Ovary (tissue), 3 donors: ENCODE measurements around the gene ATP2C2.

Experiments used
- CTCF ChIP-seq, 3 donors: fragments of 450-650 bp in 2 of 3; fragments of 200-600 bp in 1 of 3; IDR thresholded peaks; one replicate each; pipeline versions ENCODE4 v1.5.1 to v1.8.0; 2016 to 2022; ENCODE audit warnings: antibody characterized with exemption in 3 of 3, mild to moderate bottlenecking in 1 of 3
- POLR2A ChIP-seq: fragments of 450-650 bp; IDR thresholded peaks from one replicate; pipeline ENCODE4 v1.6.1; 2017; ENCODE audit warnings: antibody characterized with exemption, mild to moderate bottlenecking, moderate library complexity
- donor health status: DM: no; HTN: no; CAD: no.

- no peak for TF ChIP-seq POLR2A
- TF ChIP-seq CTCF (IDR thresholded peaks at IDR 0.05): no peak
Measured at GRCh38 chr16:84501077-84501735, 132.9 kb downstream of the ATP2C2 start.
